HL-60 (cell line): ENCODE data around the gene PDCD7.
A peak's percentile ranks its signal among the peaks of the same experiment; 100 is the strongest.

ENCODE experiments used
- DNase-seq, 2 experiments: peaks; one replicate each; pipeline ENCODE4 v3.0.0-alpha.2; 2010 to 2020; ENCODE audit warnings: low read depth in 1 of 2, low spot score in 1 of 2
- H3K27ac ChIP-seq: fragments of 250-450 bp; sonication (Bioruptor Pico); replicated peaks from 2 replicates; pipeline ENCODE4 v1.5.1; 2020; ENCODE audit warnings: mild to moderate bottlenecking, moderate library complexity
- H3K27me3 ChIP-seq: fragments of 250-450 bp; sonication (Bioruptor Pico); 2 replicates; pipeline ENCODE4 v1.5.1; 2021; ENCODE audit warnings: mild to moderate bottlenecking, moderate library complexity; ENCODE audit not compliant: insufficient read depth, poor library complexity, severe bottlenecking
- H3K4me3 ChIP-seq: replicated peaks from 2 replicates; pipeline ENCODE4 v1.5.1; 2011; ENCODE audit warnings: mild to moderate bottlenecking, control low read depth, low read length; ENCODE audit not compliant: insufficient read depth
- GABPA ChIP-seq: IDR thresholded peaks from 2 replicates; pipeline ENCODE4 v1.6.1; 2012; ENCODE audit warnings: low read depth
- POLR2AphosphoS5 ChIP-seq: IDR thresholded peaks from 2 replicates; pipeline ENCODE4 v1.6.1; 2012; ENCODE audit warnings: low read depth
- SPI1 ChIP-seq: IDR thresholded peaks from 2 replicates; pipeline ENCODE4 v1.6.1; 2012; ENCODE audit warnings: low read depth, mild to moderate bottlenecking, borderline replicate concordance
- TF ChIP-seq, protein P1 (sequence below): IDR thresholded peaks from 2 replicates; pipeline ENCODE4 v1.6.1; 2012; ENCODE audit warnings: low read depth; ENCODE audit not compliant: insufficient replicate concordance
- TF ChIP-seq, protein P2 (sequence below): IDR thresholded peaks from one replicate; pipeline ENCODE4 v1.5.1; 2011; ENCODE audit warnings: low read length, control low read depth, inconsistent platforms; ENCODE audit not compliant: insufficient read depth

The PDCD7 gene

DNA sequence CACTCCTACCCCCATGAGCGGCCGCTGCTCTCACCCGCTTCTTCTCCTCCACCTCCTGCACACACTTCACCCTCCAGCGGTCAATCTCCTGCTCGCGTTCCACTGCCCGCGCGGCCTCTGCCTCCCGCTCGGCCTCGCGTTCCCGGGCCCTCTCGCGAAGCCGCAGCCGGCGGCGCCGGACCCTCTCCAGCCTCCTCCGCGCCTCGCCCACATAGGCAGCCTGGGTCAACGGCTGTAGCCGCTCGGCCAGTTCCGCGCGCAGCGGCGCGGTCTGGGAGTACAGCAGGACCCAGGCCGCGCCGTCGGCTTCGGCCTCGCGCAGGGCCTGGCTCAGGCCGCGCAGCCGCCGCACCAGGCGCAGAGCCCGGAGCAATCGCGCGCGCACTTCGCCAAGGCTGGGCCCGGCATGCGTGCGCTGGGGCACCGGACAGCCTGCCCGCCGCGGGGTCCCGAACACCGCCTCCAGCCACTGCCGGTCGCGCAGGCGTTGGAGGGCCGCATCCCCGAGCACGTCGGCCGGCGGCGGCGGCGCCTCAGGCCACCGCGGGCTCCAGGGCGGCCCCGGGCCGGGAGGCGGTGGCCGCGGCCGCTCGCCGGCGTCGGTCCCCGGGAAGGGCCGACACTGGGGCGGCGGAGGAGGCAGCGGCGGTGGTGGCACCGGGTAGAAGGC lies 595 bp downstream of the PDCD7 start:
- H3K4me3 ChIP-seq, result peak overlapping the region; percentile 78
- no peaks in the 10 kb centered on the region for H3K27me3 ChIP-seq
- peak overlapping the region; percentile 65 for H3K27ac ChIP-seq
- TF ChIP-seq POLR2AphosphoS5 (no peak), GABPA (no peak), SPI1 (no peak)
- TF ChIP-seq, protein P1, sequence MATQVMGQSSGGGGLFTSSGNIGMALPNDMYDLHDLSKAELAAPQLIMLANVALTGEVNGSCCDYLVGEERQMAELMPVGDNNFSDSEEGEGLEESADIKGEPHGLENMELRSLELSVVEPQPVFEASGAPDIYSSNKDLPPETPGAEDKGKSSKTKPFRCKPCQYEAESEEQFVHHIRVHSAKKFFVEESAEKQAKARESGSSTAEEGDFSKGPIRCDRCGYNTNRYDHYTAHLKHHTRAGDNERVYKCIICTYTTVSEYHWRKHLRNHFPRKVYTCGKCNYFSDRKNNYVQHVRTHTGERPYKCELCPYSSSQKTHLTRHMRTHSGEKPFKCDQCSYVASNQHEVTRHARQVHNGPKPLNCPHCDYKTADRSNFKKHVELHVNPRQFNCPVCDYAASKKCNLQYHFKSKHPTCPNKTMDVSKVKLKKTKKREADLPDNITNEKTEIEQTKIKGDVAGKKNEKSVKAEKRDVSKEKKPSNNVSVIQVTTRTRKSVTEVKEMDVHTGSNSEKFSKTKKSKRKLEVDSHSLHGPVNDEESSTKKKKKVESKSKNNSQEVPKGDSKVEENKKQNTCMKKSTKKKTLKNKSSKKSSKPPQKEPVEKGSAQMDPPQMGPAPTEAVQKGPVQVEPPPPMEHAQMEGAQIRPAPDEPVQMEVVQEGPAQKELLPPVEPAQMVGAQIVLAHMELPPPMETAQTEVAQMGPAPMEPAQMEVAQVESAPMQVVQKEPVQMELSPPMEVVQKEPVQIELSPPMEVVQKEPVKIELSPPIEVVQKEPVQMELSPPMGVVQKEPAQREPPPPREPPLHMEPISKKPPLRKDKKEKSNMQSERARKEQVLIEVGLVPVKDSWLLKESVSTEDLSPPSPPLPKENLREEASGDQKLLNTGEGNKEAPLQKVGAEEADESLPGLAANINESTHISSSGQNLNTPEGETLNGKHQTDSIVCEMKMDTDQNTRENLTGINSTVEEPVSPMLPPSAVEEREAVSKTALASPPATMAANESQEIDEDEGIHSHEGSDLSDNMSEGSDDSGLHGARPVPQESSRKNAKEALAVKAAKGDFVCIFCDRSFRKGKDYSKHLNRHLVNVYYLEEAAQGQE, result no peak
- TF ChIP-seq, protein P2, sequence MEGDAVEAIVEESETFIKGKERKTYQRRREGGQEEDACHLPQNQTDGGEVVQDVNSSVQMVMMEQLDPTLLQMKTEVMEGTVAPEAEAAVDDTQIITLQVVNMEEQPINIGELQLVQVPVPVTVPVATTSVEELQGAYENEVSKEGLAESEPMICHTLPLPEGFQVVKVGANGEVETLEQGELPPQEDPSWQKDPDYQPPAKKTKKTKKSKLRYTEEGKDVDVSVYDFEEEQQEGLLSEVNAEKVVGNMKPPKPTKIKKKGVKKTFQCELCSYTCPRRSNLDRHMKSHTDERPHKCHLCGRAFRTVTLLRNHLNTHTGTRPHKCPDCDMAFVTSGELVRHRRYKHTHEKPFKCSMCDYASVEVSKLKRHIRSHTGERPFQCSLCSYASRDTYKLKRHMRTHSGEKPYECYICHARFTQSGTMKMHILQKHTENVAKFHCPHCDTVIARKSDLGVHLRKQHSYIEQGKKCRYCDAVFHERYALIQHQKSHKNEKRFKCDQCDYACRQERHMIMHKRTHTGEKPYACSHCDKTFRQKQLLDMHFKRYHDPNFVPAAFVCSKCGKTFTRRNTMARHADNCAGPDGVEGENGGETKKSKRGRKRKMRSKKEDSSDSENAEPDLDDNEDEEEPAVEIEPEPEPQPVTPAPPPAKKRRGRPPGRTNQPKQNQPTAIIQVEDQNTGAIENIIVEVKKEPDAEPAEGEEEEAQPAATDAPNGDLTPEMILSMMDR, result no peak
- peak; percentile 37 to 48 for DNase-seq

DNA sequence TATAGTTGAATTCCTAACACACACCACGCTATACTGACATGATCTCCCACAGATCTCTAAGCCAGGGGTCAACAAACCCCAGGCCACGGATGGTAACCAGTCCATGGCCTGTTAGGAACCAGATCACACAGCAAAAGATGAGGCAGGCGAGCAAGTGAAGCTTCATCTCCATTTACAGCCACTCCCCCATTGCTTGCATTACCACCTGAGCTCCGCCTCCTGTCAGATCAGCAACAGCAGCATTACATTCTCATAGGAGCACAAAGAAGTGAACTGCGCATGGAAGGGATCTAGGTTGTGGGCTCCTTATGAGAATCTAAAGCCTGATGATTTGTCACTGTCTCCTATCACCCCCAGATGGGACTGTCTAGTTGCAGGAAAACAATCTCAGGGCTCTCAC lies 2.7 kb downstream of the PDCD7 start:
- TF ChIP-seq POLR2AphosphoS5, result no peak
- TF ChIP-seq SPI1, result no peak
- TF ChIP-seq, protein P2, result no peak
- TF ChIP-seq GABPA, result no peak
- TF ChIP-seq, protein P1, result no peak
- Histone ChIP-seq H3K27ac (no peak overlapping the region), H3K27me3 (no peaks in the 10 kb centered on the region), H3K4me3 (no peak overlapping the region)
- no peak for DNase-seq

DNA sequence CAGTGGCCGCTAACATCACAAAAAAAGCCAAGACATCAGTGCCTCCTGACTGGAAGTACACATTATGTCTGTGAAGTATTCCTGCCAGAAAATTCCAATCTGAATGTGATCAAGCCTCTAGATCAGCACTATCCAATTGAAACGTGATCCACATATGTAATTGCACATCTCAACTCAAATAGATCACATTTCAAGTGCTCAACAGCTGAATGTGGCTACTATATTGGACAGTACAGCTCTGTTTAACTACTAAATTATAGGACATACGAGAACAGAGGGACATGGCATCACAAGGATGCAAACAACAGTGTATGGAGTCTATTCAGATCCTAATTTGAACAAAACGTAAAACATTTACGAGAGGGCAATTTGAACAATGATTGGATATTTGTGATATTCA lies 18.1 kb downstream of the PDCD7 start:
- DNase-seq, result no peak
- H3K27ac ChIP-seq, result no peak overlapping the region
- TF ChIP-seq, protein P1, result no peak
- TF ChIP-seq SPI1, result no peak
- TF ChIP-seq, protein P2, result no peak
- no peak for TF ChIP-seq GABPA
- no peak for TF ChIP-seq POLR2AphosphoS5
- H3K27me3 ChIP-seq, result no peaks in the 10 kb centered on the region
- no peak overlapping the region for H3K4me3 ChIP-seq
